ENCODE results near the gene IL11.
"Not testable (repeated sequence)": the region's sequence is repeated elsewhere in the genome, so short reads cannot be mapped to it uniquely, and the experiment has no call there.

IL11 gene

DNA sequence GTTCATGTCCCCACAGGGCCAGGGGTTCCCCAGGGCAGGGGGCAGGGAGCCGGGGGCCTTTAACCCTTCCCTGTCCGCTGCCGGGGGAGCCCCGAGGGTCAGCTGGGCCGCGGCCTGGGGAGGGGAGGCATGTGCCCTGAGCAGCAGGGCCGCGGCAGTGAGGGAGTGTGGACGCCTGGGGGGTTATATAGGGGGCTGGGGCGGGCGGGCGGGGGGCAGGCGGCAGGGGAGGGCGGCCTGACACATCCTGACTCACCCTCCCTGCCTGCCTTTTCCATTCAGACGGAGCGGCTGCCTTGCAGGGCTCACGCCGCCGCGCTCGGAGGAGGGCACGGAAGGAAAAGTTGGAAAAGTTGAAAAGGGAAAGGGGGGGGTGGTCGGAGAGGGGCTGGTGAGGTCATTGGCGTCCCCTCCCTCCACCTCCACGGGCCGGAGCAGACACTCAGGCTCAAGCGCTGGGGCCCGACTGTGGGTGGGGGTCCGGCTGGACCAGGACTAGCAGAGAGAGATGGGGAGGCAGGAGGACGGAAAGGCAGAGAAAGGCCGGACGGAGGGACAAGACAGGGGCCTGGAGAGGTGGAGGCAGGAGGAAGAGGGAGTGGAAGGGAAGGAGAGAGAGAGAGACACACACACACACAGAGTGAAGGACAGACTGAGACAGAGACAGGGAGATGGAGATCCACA lies at the start of gene IL11:
Gene IL11 (minus strand): TSS at position 159 of the 684 bp plus-strand sequence. CDS start 153 bp downstream, at position 6.
- peak; percentile 74 for DNase-seq (ENCODE audit: low read depth)
- peak within 1 kb of the TSS; percentile 44 for H3K4me3 ChIP-seq (ENCODE audit: low read length)
- TF ChIP-seq, protein P1, sequence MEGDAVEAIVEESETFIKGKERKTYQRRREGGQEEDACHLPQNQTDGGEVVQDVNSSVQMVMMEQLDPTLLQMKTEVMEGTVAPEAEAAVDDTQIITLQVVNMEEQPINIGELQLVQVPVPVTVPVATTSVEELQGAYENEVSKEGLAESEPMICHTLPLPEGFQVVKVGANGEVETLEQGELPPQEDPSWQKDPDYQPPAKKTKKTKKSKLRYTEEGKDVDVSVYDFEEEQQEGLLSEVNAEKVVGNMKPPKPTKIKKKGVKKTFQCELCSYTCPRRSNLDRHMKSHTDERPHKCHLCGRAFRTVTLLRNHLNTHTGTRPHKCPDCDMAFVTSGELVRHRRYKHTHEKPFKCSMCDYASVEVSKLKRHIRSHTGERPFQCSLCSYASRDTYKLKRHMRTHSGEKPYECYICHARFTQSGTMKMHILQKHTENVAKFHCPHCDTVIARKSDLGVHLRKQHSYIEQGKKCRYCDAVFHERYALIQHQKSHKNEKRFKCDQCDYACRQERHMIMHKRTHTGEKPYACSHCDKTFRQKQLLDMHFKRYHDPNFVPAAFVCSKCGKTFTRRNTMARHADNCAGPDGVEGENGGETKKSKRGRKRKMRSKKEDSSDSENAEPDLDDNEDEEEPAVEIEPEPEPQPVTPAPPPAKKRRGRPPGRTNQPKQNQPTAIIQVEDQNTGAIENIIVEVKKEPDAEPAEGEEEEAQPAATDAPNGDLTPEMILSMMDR (IDR thresholded peaks at IDR 0.05; ENCODE audit: insufficient read depth, low read depth, low read length, missing control alignments), result no peak

DNA sequence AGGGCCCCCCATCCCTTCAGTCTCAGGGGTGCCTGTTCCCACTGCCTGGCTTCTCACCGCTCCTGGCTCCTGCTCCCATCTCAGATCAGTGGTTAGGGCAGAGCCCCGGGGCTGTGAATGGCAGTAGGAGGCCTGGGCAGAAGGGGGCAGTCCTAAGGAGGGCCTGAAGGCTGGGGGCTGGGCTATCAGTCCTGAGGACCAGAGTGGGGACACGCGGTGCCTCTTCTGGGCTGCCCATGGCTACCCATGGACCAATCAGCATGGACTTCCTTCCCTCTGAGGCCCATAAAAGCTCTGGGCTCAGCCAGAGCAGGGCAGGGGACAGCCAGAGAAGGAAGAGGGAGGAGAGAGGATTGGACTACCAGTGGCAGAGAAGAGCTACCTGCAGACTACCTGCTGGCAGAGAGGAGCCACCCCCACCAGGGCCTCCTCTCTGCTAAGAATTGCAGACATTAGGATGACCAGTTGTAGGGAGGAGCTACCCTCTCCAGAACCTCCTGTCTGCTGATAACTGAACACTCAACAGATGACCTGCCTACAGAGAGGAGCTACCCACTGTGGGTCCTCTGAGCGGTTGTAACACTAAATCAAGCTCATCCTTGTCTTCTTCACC lies 49.5 kb upstream of the IL11 start:
- no peak overlapping the region for H3K4me3 ChIP-seq (ENCODE audit: low read length)
- TF ChIP-seq, protein P1 (IDR thresholded peaks at IDR 0.05; ENCODE audit: insufficient read depth, low read depth, low read length, missing control alignments), result no peak
- no peak for DNase-seq (ENCODE audit: low read depth)

DNA sequence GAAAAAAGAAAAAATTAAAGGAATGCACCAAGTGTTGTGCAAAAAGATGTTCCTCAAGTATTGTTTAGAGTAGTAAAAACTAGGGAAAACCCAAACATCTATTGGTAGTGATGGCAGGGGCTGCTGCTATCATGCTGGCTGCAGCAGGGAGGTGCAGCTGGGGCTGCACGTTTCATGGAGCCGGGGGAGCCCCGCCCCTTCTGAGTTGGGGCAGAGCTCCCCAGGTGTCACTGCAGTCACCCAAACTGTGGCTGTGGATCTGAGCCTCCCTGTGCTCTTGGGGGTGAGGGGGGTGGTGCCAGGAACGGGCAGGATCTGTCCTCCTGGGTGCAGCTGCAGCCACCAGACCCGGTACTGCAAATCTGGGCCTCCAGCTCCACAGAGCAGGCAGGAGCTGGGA lies 48.8 kb upstream of the IL11 start:
- DNase-seq (ENCODE audit: low read depth), result no peak
- TF ChIP-seq, protein P1 (IDR thresholded peaks at IDR 0.05; ENCODE audit: insufficient read depth, low read depth, low read length, missing control alignments), result no peak
- no peak overlapping the region for H3K4me3 ChIP-seq (ENCODE audit: low read length)

DNA sequence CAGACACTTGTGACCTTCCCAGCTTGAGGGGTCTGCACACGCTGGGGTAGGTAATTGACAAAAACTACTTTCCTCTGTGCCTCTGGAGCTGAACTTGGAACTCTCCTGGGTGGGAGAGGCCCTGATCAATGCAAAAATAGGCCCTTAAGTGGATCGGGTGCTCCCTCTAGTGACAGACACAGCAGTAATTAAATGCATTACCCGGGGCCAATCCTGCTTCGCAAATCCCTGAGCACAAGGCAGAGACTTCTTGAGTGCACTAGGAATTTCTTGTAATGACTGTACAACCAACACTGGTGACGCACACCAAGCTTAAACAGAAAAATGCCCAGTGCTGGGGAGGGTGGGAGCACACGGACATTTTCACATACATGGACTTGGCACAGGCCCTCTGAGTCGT lies 47.9 kb upstream of the IL11 start:
- peak; percentile 86 for DNase-seq (ENCODE audit: low read depth)
- TF ChIP-seq, protein P1 (IDR thresholded peaks at IDR 0.05; ENCODE audit: insufficient read depth, low read depth, low read length, missing control alignments), result peak; percentile 65
- H3K4me3 ChIP-seq (ENCODE audit: low read length), result no peak overlapping the region

DNA sequence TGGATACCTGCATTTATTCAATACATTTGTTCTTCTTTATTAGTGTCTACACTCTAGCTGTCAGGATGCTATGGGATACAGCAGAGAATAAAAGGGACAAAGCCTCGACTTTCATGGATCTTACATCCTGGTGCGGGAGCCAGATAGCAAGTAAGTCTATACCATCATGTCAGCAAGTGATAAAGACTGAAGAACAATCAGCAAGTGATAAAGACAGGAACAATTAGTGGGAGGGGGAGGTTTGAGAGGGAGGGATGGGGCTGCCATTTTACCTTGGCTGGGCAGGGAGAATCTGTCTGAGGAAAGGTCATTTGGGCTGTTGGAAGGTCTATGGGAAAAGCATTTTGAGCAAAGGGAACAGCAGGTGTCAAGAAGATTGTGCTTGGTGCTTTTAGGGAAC lies 39.9 kb upstream of the IL11 start:
- H3K4me3 ChIP-seq (ENCODE audit: low read length), result no peak overlapping the region
- DNase-seq (ENCODE audit: low read depth), result no peak
- TF ChIP-seq, protein P1 (IDR thresholded peaks at IDR 0.05; ENCODE audit: insufficient read depth, low read depth, low read length, missing control alignments), result no peak

DNA sequence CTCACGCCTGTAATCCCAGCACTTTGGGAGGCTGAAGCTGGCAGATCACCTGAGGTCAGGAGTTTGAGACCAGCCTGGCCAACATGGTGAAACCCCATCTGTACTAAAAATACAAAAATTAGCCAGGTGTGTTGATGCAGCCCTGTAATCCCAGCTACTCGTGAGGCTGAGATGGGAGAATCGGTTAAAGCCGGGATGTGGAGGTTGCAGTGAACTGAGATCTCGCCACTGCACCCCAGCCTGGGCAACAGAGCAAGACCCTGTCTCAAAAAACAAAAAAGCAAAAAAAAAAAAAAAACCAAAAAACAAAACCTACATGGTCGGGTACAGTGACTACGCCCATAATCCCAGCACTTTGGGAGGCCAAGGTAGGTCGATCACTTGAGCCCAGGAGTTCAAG lies 38.9 kb upstream of the IL11 start:
- DNase-seq (ENCODE audit: low read depth); H3K4me3 ChIP-seq (ENCODE audit: low read length): not testable (repeated sequence)

DNA sequence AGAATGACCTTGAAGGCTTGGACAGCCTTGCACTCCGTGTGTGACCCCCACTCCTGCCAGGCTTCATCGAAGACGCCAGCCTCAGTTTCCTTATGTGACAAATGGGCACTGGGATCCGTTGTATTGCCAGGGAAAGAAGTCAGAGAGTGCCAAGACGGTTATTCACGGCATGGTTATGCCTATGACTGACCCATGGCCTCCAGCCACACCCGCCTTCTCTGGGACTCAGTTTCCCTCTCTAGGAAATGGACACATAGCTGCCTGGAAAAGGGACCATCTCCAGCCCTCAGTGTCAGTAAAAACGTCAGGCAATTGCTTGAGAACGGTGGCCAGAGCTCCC lies 38.2 kb upstream of the IL11 start:
- TF ChIP-seq, protein P1 (IDR thresholded peaks at IDR 0.05; ENCODE audit: insufficient read depth, low read depth, low read length, missing control alignments), result no peak
- no peak for DNase-seq (ENCODE audit: low read depth)
- H3K4me3 ChIP-seq (ENCODE audit: low read length), result peak overlapping the region; percentile 53

Measured in epithelial cell of esophagus (primary cell).